Embryonic facial prominence (tissue), 1 donor: Measurements from ENCODE around the gene TYRO3.

Source experiments
- DNase-seq: peaks from one replicate; pipeline ENCODE4 v3.0.0-alpha.2; 2016; ENCODE audit errors: extremely low spot score

The TYRO3 gene

GRCh38 chr15:41558400-41559238 is at the start of gene TYRO3:
Gene TYRO3 (plus strand): TSS chr15:41559212. CDS start chr15:41559258, 46 bp downstream.
- DNase-seq: no peak

- no peak for DNase-seq
These were observed 48.3 kb upstream of the TYRO3 start for GRCh38 chr15:41510728-41511127.

GRCh38 chr15:41511331-41511898 is 47.6 kb upstream of the TYRO3 start:
- no peak for DNase-seq

- DNase-seq: no peak
These were observed 47.1 kb upstream of the TYRO3 start for GRCh38 chr15:41511899-41512369.

GRCh38 chr15:41512512-41512939 is 46.5 kb upstream of the TYRO3 start:
- no peak for DNase-seq

GRCh38 chr15:41512940-41513505 is 46.0 kb upstream of the TYRO3 start:
- no peak for DNase-seq

- no peak for DNase-seq
These were observed 45.3 kb upstream of the TYRO3 start, which contains the start of gene LTK for GRCh38 chr15:41513506-41514227. Gene LTK (minus strand): TSS chr15:41513827. CDS start chr15:41513709, 118 bp downstream.

- DNase-seq: no peak
These were observed 41.0 kb upstream of the TYRO3 start for GRCh38 chr15:41517895-41518449.

GRCh38 chr15:41520636-41521035 is 38.4 kb upstream of the TYRO3 start:
- DNase-seq: no peak

GRCh38 chr15:41521614-41522013 is 37.4 kb upstream of the TYRO3 start:
- DNase-seq: no peak

- no peak for DNase-seq
These were observed 35.9 kb upstream of the TYRO3 start for GRCh38 chr15:41523097-41523496.

- no peak for DNase-seq
These were observed 28.6 kb upstream of the TYRO3 start for GRCh38 chr15:41530363-41530956.

- DNase-seq: no peak
These were observed 23.5 kb upstream of the TYRO3 start for GRCh38 chr15:41535544-41535943.

- no peak for DNase-seq
These were observed 22.1 kb upstream of the TYRO3 start for GRCh38 chr15:41536866-41537265.

- no peak for DNase-seq
These were observed 15.5 kb upstream of the TYRO3 start for GRCh38 chr15:41543521-41543870.

- no peak for DNase-seq
These were observed 14.4 kb upstream of the TYRO3 start for GRCh38 chr15:41544650-41545015.

- no peak for DNase-seq
These were observed 13.8 kb upstream of the TYRO3 start for GRCh38 chr15:41545218-41545617.

- no peak for DNase-seq
These were observed 11.9 kb upstream of the TYRO3 start for GRCh38 chr15:41546851-41547786.

- no peak for DNase-seq
These were observed 8.8 kb upstream of the TYRO3 start for GRCh38 chr15:41550066-41550775.

- DNase-seq: no peak
These were observed 5.3 kb upstream of the TYRO3 start for GRCh38 chr15:41553731-41554130.
